ENCODE measurements around the gene ARHGAP18.

The ARHGAP18 gene

DNA sequence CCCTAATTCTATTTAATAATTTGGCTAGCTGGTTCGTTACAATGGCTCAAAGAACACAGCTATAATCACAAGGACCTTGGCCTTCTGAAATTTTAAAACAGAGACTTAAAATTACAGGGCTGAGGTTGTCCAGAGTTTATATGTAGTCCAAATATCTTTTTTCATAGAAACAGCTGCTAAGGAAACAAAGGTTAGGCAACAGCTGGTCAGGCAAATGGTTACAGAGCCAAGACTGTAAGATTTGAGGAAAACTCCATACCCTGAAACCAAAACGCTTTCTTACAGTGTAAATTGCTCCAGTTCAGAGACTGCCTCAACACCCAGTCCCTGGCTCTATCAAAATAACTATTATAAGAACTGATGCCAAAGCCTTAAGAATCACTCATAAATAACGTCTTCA lies 9.7 kb upstream of the ARHGAP18 start:
- no peak for DNase-seq (ENCODE audit: low read depth in 2 of 2)

DNA sequence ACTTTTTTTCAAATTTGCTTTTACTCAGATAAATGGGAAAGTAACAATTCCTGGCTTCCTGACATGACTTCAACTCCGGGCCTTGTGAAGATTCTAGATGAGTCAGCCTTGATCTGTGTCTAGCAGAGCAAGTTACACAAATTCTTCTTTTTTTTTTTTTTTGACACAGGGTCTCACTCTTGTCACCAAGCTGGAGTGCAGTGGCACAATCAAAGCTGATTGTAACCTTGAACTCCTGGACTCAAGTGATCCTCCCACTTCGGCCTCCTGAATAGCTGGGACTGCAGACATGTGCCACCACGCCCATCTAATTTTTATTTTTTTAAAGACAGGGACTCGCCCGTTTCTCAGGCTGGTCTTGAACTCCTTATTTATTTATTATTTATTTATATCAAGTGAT lies 7.3 kb upstream of the ARHGAP18 start:
- DNase-seq (ENCODE audit: low read depth in 2 of 2): no peak

DNA sequence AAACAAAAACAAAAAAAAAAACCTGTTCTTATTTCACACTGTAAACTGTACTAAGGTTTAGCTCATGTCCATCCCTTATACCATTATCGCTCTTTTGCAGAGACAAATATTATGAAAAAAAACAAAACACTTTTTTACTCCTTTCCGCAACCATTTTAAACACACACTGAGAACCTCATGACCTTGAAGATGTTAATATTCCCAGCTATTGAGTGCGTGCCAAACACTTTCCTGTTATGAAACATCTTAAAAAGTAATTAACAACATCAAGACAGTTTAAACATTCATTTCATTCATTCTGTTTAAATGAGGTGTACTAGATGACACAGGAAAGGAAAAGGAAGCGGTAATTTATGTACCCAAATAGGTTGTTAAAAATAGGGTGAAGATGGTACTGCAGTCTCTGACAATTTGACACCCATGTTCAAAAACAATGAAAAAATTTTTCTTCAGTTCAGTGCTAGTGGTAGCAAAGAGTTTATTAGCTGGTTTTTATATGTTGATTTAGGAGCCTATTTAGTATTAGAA lies 3.9 kb upstream of the ARHGAP18 start:
- no peak for DNase-seq (ENCODE audit: low read depth in 2 of 2)

DNA sequence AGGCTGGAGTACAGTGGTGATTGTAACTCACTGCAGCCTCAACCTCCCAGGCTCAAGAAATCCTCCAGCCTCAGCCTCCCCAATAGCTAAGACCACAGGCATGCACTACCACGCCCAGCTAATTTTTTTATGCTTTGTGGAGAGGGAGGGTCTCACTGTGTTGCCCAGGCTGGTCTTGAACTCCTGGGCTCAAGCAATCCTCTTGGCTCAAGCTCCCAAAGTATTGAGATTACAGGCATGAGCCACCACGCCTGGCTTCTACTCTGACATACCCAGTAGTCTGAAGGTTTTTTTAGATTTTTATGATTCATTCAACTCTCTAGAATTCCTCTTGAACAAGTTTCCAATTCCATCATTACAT lies 1.3 kb upstream of the ARHGAP18 start:
- no peak for DNase-seq (ENCODE audit: low read depth in 2 of 2)

DNA sequence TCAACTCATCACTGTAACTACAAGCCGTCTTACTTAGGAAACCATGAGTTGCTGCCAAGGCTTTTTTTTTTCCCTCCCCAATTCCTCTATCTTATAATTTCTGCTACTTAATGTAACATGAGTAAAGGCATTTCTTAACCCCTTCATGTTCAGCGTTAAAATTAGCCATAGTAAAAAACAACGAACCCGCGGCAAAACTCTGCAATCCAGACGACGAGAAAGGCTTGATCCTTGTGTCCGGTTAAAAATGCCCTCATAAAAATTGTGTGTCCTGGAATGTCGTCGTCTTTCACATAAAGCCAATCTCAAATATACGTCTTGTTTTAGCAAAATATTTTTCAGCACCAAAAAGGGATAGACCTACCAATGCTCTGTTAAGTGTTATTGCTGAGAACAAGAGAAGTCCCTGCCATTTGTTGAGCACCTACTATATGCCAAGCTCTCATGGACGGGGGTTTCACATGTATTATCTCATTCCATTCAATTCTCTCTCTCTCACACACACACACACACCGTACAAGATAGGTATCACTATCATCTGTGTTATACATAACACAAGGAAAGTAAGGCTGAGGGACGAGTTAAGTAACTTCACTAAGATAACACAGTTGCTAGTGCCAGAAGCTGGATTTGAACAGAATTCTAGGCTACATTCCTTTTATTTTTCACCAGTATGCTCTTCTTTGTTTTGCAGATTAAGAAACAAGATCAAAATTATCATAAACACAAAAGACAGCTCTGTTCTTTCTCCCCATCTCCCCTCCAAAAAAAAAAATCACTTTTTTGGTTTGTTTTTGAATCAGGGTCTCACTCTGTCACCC lies 683 bp upstream of the ARHGAP18 start:
- no peak for DNase-seq (ENCODE audit: low read depth in 2 of 2)

DNA sequence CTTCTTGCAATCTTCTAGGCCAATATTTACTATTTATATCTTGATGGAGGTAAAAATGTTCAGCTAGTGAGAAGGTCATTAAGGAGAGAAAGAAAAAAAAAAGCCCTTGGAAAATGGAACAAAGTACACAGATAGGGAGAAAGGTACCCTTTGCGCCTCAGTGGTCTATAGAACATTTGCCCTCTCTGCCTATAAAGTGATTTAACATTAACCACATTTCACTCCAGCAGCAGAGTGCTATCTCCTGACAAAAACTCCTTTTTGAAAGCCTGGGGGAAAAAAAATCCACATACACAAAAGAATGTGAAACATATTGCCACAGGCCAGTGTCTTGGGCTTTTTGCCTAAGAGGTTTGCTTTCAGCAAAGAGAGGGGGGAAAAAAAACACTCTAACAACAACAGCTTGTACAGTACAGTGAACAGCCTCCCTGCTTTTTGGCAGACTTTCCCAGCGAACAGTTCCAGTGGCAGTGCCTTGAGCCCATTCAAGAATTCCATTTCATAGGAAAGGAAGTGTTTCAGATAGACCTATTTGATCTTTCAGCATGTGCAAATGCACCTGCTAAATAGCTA lies 695 bp downstream of the ARHGAP18 start:
- DNase-seq (ENCODE audit: low read depth in 2 of 2): no peak

DNA sequence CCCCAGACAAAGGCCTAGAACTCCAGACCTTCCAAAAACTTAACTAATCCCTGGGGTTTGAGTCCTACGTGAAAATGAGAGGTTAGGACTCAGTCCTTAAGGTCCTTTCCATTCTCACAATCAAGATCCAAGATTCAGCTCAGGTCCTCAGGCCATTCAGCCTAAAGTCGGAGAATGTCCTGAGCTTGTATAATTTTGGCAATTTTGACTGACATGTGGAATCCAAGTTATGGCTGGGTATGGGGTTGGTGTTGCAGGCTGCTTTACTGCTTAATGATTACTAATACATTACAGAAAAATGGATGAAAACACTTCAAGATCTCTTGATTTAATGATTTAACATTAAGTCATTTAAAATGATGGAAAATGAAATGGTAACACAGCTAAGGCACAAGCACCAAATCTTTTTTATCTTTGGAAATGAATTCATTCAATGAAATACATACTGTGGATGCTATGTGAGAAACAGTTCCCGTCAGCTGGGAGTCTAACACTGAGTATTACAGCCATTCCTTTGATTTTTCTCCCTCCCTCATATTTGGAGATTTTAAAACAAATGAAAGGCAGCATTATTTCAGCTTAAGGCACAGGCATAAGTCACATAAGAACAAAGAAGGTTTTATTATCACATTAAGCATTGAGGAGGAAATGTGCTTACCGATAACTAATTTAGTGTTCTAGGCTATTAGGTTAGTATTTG lies 1.3 kb downstream of the ARHGAP18 start:
- no peak for DNase-seq (ENCODE audit: low read depth in 2 of 2)

GRCh38 chr6:129707882-129708495 lies 2.0 kb downstream of the ARHGAP18 start:
- DNase-seq (ENCODE audit: low read depth in 2 of 2): no peak

- no peak for DNase-seq (ENCODE audit: low read depth in 2 of 2)
These were observed 2.9 kb downstream of the ARHGAP18 start for GRCh38 chr6:129707028-129707427.

DNA sequence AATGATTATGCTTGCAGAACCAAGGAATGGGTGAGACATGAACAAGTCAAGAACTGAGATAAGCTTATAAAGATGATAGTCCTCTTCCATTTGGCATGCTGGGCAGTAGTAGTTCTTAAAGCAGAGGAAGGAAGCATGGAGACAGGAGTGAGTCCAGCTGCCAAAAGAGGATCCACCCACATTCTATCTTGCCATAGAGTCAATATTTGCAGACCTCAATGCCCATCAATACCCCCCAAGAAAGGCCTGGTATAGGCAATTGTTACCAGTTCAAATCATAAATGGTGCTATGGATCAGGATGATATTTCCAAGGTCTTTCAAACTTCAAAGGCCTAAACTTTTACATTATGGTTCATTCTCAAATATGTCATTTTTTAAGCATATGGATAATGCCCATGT lies 4.8 kb downstream of the ARHGAP18 start:
- no peak for DNase-seq (ENCODE audit: low read depth in 2 of 2)

GRCh38 chr6:129704708-129705107 lies 5.3 kb downstream of the ARHGAP18 start:
- DNase-seq (ENCODE audit: low read depth in 2 of 2): no peak

DNA sequence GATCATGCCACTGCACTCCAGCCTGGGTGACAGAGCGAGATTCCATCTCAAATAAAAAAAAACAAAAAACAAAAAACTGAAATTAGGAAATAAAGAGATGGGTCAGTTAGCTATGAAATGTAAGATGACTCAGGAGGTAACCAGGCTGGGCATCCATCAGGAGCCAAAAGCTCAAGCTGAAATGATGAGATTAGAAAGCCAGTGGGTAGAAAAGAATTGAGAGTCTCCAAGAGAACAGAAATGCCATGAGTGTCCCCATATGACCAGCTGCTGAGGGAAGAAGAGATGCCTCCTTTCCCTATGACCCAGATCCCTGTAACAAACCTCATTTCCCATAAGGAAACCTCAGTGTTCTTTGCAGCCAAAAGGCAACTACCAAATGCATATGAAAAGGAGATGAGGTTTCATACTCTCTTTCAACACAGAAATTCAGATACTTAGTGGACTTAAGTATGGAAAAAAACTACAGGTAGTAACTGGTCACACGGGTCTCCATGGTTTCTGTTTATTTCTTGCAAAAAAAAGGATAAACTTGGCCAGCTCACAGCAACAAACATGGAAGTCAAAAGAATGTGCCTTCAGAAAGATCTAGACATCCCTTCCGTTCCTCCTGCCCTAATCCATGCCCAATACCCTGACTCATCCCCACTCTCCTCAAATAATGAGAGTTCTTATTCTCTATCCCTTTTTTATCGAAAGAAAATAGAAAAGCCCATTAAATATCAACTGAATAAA lies 8.1 kb downstream of the ARHGAP18 start:
- no peak for DNase-seq (ENCODE audit: low read depth in 2 of 2)

DNA sequence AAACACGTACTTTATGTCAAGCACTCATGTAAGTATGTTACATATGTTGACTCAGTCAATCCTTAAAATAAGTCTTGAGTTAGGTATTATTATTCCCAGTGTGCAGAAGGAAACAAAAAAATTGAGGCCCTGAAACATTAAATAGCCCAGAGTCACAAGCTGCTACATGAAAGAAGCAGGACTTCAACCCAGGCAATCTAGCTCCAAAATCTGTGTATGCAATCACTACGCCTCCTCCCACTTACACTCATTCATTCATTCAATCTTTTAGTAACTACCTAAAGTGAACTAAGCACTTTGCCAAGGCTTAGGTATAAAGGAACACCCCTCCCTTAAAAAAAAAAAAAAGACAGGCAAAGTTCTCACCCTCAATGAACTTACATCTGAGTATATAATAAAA lies 9.3 kb downstream of the ARHGAP18 start:
- DNase-seq (ENCODE audit: low read depth in 2 of 2): no peak

- no peak for DNase-seq (ENCODE audit: low read depth in 2 of 2)
These were observed 10.3 kb downstream of the ARHGAP18 start for GRCh38 chr6:129699659-129700058.

DNA sequence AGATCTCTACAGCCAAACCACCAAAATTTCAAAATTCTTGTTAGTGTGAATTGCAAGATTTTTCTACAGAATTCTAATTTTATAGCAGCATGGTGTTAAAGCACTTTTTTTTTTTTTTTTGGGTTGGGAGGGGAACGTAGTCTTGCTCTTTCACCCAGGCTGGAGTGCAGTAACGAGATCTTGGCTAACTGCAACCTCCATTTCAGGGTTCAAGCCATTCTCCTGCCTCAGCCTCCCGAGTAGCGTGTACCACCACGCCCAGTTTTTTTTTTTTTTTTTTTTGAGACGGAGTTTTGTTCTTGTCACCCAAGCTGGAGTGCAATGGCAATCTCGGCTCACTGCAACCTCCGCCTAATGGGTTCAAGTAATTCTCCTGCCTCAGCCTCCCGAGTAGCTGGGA lies 11.5 kb downstream of the ARHGAP18 start:
- no peak for DNase-seq (ENCODE audit: low read depth in 2 of 2)

DNA sequence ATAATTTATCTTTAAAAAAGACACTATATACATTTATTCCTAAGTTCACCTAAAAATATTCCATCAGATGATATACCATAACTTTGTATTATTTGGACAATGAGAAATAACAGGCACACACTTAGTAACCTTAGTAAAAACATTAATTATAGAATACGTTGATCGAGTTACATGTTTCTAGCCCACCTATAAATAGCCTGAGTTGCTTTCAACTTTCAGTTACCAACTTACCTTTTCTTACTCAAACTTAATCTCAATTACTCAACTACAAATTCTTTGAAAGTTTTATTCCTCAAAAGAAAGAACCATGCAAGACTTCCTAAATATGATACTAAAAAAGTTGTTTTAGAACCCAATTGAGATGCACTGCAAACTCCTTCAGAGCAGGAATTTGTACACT lies 12.2 kb downstream of the ARHGAP18 start:
- no peak for DNase-seq (ENCODE audit: low read depth in 2 of 2)

- DNase-seq (ENCODE audit: low read depth in 2 of 2): no peak
These were observed 13.1 kb downstream of the ARHGAP18 start for GRCh38 chr6:129696843-129697242.

GRCh38 chr6:129696028-129696418 lies 14.0 kb downstream of the ARHGAP18 start:
- no peak for DNase-seq (ENCODE audit: low read depth in 2 of 2)

DNA sequence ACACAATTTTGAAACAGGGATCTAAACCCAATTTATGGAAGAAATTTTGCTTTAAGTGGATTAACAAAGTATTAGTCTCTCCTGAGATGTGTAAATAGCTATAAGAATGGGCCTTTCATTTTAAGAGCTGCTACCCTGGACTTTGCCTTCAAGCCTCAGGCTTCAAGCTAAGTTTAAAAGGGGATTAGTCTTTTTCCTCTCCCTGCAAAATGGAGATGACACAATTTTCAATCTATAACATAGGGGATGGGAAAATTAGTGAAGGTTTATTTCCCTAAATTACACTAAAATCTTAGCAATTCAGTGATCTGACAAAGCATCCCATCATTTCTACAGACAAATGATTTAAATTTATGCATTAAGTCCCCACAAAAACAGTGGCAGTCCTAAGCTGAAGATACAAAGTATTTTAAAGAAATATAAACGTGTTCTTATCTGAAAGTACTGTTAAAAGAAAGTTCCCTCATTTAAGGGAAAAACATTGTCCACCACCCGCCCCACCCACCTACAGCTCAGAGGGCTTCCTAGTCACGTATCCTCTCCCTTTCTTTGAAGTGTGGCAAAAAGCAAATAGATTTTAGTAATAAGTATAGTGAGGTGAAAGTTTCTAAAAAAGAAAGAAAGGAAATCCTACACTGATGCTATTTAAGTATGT lies 14.5 kb downstream of the ARHGAP18 start:
- no peak for DNase-seq (ENCODE audit: low read depth in 2 of 2)

GRCh38 chr6:129694036-129694435 lies 15.9 kb downstream of the ARHGAP18 start:
- DNase-seq (ENCODE audit: low read depth in 2 of 2): no peak

GRCh38 chr6:129692467-129692866 lies 17.5 kb downstream of the ARHGAP18 start:
- DNase-seq (ENCODE audit: low read depth in 2 of 2): no peak

Data from stimulated activated CD8-positive, alpha-beta memory T cell treated with anti-CD3 and anti-CD28 coated beads, Interleukin-15, amount 100 ng/mL, for 4 hours (primary cell).